Measurements from ENCODE around the gene NR3C1.

NR3C1 gene

DNA sequence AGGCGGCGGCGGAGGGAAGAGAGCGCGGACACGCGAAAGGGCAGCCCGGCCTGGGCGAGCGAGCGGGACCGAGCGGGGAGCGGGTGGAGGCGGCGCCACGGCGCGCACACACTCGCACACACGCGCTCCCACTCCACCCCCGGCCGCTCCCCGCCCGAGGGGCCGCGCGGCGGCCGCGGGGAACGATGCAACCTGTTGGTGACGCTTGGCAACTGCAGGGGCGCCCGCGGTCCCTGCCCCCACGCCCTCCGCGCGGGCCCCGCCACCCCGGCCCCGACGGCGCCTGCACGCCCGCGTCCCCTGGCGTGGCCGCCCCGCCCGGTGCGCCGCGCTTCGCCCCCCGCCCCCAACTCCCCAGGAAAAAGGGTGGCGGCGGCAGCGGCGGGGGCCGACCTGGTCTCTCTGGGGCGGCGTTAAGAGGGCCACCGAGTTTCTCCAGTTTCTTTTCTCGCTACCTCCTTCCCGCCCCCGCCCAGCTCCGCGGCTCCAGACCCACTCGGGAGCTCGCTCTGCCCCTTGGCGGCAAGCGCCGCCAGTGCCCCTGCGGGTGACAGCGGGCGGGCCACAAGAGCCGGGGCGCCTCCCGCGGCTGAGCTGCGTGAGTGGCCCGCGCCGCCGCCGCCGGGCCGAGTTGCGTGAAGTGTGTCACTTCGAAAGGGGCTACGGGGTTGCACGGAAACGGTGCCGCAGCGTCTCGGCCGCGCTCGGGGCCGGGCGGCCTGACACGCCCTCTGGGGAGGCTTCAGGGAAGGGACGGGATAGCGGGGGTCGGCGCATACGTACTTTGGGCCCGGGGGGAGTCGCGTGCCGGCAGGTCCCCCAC is at the start of gene NR3C1:
Gene NR3C1, minus strand, starts transcription at position 94 of the 823 bp plus-strand sequence. CDS start 2,847 bp downstream, outside the sequence.
- DNase-seq: peak; percentile 74 to 85 (median 80)

DNA sequence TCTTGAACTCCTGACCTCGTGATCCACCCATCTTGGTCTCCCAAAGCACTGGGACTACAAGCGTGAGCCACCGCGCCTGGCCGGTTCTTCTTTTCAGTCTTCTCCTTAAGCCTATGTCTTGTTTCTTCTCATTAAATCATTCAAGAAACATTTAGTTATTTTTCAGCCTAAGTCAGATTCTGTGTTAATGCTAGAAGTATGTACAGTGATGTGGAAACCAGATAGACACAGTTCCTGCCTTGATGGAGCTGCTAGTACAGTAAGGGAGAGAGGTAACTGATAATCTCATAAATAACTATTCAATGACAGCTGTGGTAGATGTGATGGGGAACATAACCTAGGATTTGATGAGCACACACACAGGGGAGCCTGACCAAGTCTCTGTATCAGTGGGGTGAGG is 46.3 kb upstream of the NR3C1 start:
- DNase-seq: no peak

DNA sequence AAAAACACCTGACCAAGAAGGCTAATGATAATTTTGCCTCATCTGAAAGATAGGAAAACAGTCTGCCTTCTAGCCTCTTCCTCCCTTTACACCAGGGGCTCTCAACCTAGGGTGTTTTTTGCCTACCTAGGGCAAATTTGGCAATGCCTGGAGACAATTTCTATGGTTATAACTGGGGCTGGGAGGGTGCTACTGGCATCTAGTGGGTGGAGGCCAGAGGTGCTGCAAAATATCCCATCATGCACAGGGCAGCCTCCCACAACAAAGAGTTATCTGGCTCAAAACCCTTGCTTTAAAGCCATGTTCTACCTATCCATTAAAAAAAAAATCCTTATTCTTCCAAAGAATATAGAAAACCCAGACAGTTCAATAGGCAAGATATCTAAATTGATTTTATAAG is 45.0 kb upstream of the NR3C1 start:
- DNase-seq: no peak

DNA sequence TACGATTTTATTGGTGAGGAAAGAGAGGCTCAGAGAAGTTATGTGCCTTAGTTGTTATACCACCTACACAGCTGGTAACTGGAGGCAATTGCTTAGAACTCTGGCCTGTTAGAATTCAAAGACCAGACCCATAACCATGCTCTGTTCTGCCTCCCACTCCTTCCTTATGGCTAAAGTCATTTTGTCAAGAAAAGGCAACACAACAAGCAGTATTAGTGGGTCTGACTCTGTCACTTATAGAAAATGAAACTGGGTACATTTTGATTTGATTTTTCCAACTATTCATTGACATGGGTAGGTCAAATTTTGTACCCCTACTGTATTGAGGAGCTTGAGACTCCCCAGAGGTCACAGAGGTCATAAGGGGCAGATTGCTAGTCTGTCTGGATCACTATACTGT is 44.5 kb upstream of the NR3C1 start:
- no peak for DNase-seq

DNA sequence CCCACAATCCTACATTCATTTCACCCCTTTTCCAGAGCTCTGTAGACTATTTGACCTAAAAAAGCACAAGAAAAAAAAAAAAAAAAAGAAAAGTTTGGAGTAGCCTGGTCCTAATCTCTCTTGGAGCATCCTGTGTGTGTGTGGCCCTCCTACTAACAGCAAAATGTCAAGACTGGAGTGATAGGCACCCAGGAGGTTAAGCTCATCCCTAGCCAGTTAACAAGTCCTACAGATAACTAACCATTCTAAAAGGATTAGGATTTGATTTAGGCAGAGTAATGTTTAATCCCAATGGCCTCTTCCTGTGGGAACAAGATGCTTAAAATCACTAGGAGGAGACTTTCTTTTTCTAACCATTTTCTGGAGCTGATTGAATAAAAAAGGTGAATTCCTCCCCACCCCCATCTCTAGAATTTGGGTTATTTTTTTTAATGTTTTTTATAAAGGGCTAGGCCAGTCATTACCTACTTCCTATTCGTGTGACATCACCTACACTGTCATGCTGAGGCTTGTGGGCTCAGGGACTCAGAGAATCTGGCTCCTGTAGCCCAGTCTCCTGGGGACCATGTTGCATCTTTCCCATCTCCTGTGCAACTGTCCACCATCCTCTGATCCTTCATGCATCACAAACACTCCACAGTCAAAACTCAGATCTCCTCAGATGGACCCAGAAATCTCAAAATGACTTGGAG is 43.2 kb upstream of the NR3C1 start:
- DNase-seq: no peak

DNA sequence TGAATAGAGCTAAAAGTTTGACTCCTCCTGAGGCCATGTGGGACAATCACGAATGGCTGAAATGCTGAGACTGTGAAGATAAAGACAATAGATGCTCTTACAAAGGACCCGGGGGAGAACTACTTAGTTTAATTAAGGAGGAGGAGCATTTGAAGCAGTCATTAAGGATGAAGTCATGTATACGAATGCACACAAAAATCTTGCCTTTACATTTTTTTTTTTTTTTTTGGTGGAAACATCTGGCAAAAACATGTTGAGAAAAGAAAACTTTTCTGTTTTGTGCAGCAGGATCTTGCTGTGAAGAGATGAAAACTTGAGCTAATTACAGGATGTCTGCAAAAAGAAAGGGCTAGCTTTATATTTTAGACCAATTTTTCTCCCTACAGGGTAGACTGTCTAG is 42.3 kb upstream of the NR3C1 start:
- no peak for DNase-seq

DNA sequence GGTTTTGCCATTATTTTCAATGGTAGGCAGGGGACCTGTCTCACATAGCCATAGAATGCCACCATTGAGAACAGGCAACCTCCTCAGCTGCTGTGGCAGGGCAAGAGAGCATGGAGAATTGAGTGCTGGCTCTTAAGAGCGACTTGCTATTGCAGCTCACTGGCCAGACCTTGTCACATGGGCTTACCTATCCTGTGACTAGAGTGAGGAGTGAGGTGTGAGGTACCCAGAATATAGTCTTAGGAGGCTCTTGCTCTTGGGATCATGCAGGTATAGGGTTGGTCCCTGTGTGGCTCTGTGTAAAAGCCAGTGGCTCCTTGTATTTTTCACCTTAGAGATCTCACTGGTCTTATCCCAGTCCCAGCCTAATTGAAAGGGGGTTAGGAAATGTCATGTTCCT is 39.8 kb upstream of the NR3C1 start:
- no peak for DNase-seq

DNA sequence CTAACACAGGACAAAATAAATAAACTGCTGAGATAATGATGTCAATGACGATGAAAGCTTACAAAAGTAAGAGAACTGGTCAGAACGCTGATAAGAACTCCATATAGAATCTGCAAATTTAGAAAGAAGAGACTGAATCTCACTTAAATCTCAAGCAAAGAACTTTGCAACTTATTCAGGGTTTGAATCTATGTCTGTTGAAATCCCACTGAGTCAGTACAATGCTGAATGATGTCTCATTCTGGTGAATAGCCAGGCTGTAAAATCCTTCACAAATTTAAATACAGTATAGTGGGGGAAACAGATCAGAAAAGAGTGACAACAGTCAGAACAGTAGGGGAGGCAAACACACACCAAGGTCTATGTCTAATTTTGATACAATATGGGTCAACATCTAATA is 38.9 kb upstream of the NR3C1 start:
- DNase-seq: no peak

DNA sequence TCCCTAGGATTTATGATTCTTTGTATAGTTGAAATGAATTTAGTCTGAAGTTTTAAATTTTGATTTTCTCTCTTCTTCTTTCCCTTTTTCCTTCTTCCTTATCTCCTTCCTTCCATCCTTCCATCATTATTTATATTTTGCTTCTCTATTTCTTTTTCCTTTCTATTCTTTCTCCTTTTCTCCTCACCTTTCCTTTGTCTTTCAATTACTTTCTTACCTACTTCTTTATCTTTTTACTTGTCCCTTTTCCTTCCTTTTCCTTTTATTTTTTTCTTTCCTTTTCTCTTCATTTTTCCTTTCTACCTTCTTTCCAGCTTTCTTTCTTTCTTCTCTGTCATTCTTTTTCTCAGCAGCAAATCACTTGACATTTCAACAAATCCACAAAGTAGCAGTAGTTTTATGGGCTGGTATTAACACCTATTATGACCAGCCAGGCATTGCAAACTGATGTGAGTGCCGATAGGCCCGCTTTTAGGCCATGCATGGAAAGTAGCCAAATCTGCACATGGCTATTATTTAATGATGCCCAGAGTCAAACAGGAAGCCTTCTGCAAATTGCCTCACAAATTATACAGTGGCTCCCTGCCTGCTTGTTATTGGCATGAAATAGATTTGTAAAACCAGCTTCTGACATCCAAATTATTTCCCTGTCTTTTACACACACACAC is 37.1 kb upstream of the NR3C1 start:
- DNase-seq: no peak

DNA sequence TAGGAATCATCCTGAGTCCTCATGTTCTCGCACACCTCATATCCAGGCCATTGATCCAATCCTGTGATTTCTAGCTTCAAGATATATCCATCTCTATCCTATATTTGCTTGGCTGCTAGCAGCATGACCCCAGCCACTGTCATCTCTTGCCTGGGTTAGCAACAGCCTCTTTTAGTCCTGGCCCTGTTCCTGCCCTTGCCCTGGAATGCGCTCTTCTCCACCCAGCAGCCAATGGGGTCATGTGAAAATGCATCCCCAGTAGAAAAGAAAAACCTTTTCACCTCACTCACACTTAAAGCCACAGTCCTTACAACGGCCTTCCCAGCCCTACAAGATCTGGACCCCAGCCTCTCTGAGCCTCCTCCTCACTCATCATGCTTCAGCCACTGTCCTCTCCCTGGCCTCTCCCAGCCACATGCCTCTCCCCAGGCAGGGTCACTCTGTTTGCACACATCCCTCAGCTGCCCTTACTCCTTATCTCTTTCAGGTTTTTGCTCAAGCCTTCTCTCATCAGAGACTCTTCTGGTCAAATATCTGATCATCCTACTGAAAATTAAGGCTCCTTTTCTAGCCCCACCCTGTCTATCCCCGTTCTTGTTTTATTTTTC is 34.3 kb upstream of the NR3C1 start:
- no peak for DNase-seq

DNA sequence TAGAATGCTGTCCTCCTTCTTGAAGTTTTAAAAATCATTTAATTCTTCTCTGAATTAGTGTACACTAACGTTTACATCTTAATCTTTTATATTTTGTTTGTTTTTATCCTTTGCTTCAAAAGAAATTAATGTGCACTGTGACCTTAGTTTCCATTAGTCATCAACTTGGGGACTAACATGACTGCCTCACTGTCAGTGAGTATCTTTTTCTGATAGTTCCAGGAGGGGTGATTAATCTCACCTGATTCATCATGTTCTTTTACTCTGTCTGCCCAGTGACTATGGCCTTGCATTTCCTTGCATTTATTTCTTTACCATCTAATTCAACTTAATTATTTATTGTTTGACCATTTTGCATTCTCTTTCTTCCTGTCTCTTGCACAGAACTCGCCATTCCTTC is 33.4 kb upstream of the NR3C1 start:
- no peak for DNase-seq

DNA sequence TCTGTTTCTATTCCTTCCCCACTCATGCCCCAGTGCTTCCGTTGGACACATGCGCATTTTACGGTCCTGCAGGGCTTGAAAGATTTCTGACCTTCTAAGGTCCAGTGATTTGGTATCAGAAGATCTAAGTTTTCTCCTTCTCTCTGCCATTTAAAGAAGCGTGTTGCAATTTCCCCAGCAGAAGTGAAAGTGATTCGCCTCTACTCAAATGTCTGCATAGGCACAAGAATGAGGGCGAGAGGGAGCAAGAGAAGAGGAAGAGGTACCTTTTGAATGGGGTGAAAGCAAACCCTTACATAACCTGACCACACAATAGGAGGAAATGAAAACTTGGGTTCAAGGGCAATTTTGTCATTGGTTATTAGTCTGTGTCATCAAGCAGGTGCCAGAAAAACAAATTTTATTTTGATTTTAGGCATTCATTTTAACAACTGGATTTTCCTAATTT is 31.7 kb upstream of the NR3C1 start:
- no peak for DNase-seq

DNA sequence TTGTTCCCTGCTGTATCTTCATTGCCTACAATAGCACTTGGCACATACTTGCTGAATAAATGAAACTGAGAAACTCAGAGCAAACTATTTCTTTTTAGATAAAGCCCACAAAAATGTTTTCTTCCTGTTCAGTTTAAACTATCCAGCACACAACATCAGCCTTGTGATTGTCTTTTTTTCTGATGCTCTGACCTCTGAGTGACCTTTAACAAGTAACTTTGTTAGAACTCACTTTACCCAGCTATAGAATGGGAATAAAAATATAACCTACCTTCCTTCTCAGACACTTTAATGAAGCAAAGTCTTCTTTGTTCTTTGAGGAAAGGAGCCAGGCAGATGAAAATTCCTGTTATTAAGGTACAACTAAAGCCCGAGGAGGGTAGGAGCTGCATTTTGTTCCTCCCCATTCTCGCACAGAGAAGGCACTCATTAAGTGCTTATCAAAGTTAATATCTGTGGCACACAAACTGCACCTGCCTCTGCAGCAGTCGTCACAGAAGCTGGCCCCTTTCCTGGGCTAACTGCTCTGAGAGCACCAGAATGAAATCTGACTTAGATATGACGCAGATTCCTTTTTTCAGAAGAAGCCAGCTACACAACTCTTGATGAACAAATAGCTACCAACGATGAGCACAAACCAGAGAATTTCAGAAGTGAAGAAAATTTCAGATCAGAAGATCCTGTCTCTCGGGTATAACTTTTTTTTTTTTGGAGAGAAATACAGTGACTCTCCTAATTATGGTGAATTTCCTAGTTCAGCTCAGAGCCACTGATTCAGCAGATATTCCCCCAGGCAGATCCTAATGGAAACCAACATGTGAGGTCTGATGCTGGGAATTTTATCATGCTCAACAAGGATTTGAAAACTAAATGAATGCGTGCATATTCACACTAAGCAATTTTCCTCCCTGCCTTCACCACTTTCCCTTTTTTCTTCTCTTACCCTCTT is 31.0 kb upstream of the NR3C1 start:
- peak; percentile 3 to 10 (median 8) for DNase-seq

DNA sequence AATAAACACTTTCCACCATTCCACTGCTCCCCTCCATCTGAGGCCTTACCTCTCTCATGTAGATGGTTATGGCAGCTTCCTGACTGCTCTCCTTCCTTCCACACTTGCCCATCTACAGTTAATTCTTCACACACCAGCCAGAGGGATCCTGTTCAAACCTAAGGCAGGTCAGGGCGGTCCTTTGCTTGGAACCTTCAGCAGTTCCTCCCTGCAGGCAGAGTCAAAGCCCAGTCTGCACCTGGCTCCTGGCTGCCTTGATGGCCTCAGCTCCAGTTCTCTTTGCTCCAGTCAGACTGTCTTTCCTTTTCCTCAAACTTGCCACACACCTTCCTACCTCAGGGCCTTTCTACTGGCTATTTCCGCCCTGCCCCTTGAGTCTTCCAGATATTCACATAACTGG is 30.2 kb upstream of the NR3C1 start:
- DNase-seq: no peak

DNA sequence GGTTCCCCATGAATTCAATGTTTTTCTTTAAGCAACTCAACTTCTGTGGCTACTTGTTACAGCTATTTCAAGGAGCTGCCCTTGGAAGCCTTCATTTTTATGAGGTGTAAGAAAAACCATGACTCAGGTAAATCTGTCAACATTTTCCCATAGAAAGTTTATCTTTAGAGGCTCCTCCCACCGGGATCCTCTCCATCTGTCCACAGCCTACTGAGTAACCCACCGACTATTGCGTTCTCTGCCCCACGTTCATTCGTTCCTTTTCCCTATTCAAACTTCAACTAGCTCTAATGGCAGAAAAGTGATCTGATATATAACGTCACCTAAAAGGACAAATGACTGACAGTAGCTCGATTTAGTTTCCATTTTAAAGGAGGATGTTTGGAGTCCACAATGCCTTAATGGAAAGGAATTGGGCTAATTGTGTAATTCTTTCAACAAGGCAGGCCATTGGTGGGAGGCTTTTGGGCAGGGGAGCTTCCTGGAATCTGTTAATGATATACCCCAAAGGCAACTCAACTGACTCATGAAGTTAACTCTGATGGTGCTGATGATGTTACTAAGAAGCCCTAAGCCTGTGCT is 29.3 kb upstream of the NR3C1 start:
- DNase-seq: no peak

DNA sequence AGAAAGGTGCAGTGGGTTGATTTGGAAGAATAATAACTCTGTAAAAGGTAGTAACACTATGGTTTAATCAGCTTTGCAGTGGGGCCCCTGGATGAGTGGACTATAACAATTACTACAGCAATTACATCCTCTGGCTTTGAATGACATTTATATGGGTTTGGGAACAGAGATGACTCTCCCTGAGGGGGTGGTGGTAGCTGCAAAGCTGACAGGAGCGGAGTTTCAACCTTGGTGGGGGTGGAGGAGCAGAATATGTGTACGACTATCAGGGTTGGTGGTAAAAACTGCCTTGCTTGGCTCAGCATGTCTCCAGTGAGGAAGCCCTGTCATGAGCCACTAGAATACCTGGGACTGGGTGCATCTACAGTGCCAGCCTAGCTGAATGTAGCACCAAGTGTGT is 28.3 kb upstream of the NR3C1 start:
- no peak for DNase-seq

DNA sequence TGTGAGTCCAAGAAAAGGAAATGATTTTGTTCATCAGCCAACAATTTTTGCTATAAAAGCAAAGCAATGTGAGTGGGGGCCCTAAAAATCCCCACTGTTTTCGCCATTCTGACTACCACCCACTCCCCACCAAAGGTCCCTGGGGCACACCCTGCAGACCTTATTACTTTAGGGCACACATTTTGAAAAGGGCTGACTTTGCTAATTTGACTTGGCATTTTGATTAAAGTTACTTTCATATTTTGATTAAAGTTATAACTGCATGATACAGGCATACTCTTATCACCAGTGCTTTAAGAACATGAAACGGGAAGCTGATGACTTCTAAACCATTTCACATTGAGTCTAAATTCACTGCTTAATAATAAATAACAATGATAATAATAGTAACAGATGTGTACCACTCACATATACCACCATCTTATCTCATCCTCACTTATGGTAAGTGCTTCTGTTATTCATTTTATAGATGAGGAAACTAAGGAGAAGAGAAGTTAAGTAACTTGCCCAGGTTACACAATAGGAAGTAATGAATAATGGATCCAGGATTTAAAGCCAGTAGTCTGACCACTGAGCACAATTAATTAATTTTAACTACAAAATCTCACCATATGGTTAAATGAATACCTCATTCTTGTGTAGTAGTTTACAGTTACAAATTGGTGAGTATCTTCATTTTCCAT is 25.4 kb upstream of the NR3C1 start:
- no peak for DNase-seq

DNA sequence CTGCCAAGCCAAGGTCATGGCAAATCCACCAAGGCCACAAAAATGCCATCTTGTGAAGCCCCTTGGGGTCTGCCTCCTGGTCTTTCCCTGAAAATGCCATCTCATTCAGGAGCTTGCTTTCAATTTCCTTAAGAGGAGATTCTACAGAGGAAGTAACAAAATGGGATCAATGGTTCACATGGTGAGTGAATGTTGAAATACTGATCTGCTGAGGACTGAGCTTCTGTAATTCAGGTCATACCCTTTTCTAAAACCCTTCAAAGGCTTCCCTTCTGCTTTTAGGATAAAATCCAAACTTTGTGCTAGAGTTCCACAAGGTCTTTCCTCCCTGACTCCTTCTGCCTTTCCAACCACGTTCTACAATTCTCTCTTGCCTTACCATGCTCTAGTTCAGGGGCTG is 24.7 kb upstream of the NR3C1 start:
- DNase-seq: no peak

DNA sequence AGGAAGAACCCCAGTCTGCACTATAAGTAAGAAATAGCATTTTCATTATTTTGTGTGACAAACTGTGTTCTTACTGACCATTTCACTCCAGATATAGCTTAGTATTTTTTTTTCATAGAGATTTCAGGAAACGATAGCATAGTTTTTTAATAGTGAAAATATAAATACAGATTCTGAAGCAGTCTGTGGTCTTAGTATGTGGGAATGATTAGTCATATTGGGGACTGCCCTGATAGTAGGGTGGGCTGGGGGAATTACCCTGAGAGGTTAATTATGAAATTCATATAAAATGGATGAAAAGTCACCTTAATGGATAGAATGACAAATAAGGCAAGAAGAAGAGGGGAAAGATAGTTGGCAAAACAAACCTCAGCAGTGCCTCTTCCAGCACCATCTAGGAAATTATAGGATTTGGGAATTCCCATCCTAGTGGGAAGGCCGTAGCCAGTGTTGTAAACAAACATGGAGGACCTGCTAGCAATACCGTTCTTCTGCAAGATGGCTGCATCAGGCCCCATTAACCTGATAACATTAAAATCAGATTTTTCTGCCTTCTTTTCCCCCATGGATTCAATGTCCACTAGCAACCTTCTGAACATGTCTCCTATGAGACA is 23.7 kb upstream of the NR3C1 start:
- DNase-seq: no peak

DNA sequence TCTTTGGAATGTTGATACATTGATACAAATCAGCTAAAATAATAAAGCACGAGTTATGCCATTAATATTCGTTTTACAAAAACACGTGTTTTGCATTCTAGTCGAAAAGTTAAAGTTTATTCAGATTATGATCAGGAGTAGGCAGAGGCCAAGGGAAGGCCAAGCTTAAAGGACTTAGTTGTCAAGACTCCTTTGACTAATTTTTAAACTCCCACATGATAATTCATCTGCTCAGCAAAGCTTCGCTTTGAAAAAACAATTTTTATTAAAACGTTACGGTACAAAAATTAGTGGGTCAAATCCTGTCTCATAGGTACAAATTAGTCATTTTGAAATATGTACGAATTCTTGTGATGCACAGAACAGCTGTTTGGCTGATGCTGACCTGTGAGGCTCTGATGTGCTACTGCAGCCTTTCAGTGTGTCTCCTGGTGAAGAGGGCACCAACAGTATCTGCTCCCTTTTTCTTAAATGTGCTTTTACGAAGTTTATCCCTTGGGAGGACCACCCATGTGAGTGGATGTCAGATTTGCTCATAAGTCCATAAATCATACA is 23.0 kb upstream of the NR3C1 start:
- no peak for DNase-seq

All from activated CD4-positive, CD25-positive, alpha-beta regulatory T cell (primary cell).